ENCODE data around the gene FAM117B. TPM values are rescaled to one million over a fixed set of nuclear protein-coding genes. Genes with fewer than 3 reads are reported as not detected.

FAM117B gene
- total RNA-seq, 1 donor from 2014 or later = 2.1 TPM

DNA sequence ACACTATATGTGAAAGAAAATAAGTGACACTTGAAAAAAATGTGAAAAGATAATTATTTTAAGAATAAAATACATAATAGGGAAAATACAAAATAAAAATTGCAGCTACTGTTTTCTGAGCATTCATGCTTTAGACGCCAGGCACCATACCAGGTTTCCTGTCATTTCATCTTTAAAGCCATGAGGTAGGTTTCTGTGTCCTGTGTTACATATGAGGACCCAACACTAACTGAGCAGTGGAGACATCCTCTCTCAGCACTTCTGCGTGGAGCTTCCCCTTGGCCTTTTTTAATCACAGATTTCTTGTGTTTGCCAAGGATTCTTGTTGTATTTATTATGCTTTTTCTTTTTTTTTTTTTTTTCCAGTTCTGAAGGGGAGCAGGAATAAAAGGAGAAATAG is 117.3 kb downstream of the FAM117B start:
- Histone ChIP-seq H3K9me3 (ENCODE audit: control insufficient read depth in 3 of 3, low read length in 3 of 3) (no peaks in the 10 kb centered on the region), H3K4me1 (ENCODE audit: control insufficient read depth in 3 of 3, insufficient read depth in 3 of 3, low read length in 3 of 3) (no peaks in the 10 kb centered on the region), H3K27ac (ENCODE audit: low read depth, low read length) (no peak overlapping the region), H3K4me3 (ENCODE audit: low read length in 3 of 3) (no peak overlapping the region), H3K36me3 (ENCODE audit: control insufficient read depth in 3 of 3, insufficient read depth in 3 of 3, low read length in 3 of 3) (peaks cover under 1 to 1% (median under 1%) of the 10 kb centered on the region in 3 donors), H3K9ac (ENCODE audit: low read depth in 1 of 3, low read length in 3 of 3) (no peak overlapping the region), H3K27me3 (ENCODE audit: control insufficient read depth in 3 of 3, insufficient read depth in 3 of 3, low read length in 3 of 3) (no peaks in the 10 kb centered on the region)

- Histone ChIP-seq H3K4me3 (ENCODE audit: low read length in 3 of 3) (no peak overlapping the region), H3K27me3 (ENCODE audit: control insufficient read depth in 3 of 3, insufficient read depth in 3 of 3, low read length in 3 of 3) (no peaks in the 10 kb centered on the region), H3K36me3 (ENCODE audit: control insufficient read depth in 3 of 3, insufficient read depth in 3 of 3, low read length in 3 of 3) (peaks cover 7 to 9% (median 8%) of the 10 kb centered on the region in 3 donors), H3K4me1 (ENCODE audit: control insufficient read depth in 3 of 3, insufficient read depth in 3 of 3, low read length in 3 of 3) (no peaks in the 10 kb centered on the region), H3K9ac (ENCODE audit: low read depth in 1 of 3, low read length in 3 of 3) (no peak overlapping the region), H3K27ac (ENCODE audit: low read depth, low read length) (no peak overlapping the region), H3K9me3 (ENCODE audit: control insufficient read depth in 3 of 3, low read length in 3 of 3) (no peaks in the 10 kb centered on the region)
Observed at GRCh38 chr2:202754936-202755335, 120.2 kb downstream of the FAM117B start.

GRCh38 chr2:202756598-202756997 is 121.8 kb downstream of the FAM117B start:
- H3K27ac ChIP-seq (ENCODE audit: low read depth, low read length) = no peak overlapping the region
- H3K9me3 ChIP-seq (ENCODE audit: control insufficient read depth in 3 of 3, low read length in 3 of 3) = no peaks in the 10 kb centered on the region
- no peaks in the 10 kb centered on the region for H3K4me1 ChIP-seq (ENCODE audit: control insufficient read depth in 3 of 3, insufficient read depth in 3 of 3, low read length in 3 of 3)
- H3K9ac ChIP-seq (ENCODE audit: low read depth in 1 of 3, low read length in 3 of 3) = no peak overlapping the region
- peaks cover 7 to 13% (median 11%) of the 10 kb centered on the region in 3 donors for H3K36me3 ChIP-seq (ENCODE audit: control insufficient read depth in 3 of 3, insufficient read depth in 3 of 3, low read length in 3 of 3)
- H3K27me3 ChIP-seq (ENCODE audit: control insufficient read depth in 3 of 3, insufficient read depth in 3 of 3, low read length in 3 of 3) = no peaks in the 10 kb centered on the region
- no peak overlapping the region for H3K4me3 ChIP-seq (ENCODE audit: low read length in 3 of 3)

DNA sequence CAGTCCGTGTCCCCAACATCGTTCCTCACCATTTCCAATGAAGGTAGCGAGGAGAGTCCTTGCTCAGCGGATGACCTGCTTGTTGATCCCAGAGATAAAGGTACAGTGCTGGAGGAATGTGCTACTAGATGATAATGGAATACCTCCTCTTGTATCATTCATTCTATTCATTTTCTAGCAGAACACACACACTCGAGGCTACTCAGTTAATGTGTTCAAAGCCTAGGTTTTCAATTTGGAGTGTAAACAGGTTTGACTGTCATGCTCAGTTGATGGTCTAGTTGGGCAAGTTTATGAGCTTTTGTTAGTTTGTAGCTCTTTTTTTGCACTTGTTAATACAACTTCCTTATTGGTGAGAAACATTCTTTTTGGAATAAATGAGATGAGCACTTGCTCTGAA is 122.6 kb downstream of the FAM117B start:
- Histone ChIP-seq H3K27ac (ENCODE audit: low read depth, low read length) (no peak overlapping the region), H3K4me1 (ENCODE audit: control insufficient read depth in 3 of 3, insufficient read depth in 3 of 3, low read length in 3 of 3) (no peaks in the 10 kb centered on the region), H3K36me3 (ENCODE audit: control insufficient read depth in 3 of 3, insufficient read depth in 3 of 3, low read length in 3 of 3) (peaks cover 7 to 13% (median 11%) of the 10 kb centered on the region in 3 donors), H3K9ac (ENCODE audit: low read depth in 1 of 3, low read length in 3 of 3) (no peak overlapping the region), H3K27me3 (ENCODE audit: control insufficient read depth in 3 of 3, insufficient read depth in 3 of 3, low read length in 3 of 3) (no peaks in the 10 kb centered on the region), H3K4me3 (ENCODE audit: low read length in 3 of 3) (no peak overlapping the region), H3K9me3 (ENCODE audit: control insufficient read depth in 3 of 3, low read length in 3 of 3) (no peaks in the 10 kb centered on the region)

DNA sequence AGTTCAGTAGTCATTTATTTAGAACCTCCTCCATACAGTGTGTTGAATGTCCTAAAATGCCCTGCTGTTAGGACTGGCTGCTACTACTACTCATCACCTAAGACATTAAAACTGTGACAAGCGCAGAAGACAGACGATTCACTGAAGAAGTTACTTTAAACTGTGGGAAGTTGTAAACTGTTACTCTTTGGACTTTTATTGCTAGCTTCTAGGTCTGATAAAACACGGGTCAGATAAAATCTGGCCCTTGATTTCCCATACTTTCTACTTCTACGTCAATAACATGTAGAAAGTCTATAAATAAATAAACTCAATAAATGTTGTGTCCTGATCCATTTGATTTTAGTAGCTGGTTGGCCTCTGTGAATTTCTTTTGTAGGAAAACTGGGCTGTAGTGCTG is 123.4 kb downstream of the FAM117B start:
- no peaks in the 10 kb centered on the region for H3K9me3 ChIP-seq (ENCODE audit: control insufficient read depth in 3 of 3, low read length in 3 of 3)
- no peaks in the 10 kb centered on the region for H3K4me1 ChIP-seq (ENCODE audit: control insufficient read depth in 3 of 3, insufficient read depth in 3 of 3, low read length in 3 of 3)
- H3K36me3 ChIP-seq (ENCODE audit: control insufficient read depth in 3 of 3, insufficient read depth in 3 of 3, low read length in 3 of 3) = peaks cover 7 to 13% (median 11%) of the 10 kb centered on the region in 3 donors
- no peak overlapping the region for H3K27ac ChIP-seq (ENCODE audit: low read depth, low read length)
- H3K4me3 ChIP-seq (ENCODE audit: low read length in 3 of 3) = no peak overlapping the region
- no peak overlapping the region for H3K9ac ChIP-seq (ENCODE audit: low read depth in 1 of 3, low read length in 3 of 3)
- no peaks in the 10 kb centered on the region for H3K27me3 ChIP-seq (ENCODE audit: control insufficient read depth in 3 of 3, insufficient read depth in 3 of 3, low read length in 3 of 3)

GRCh38 chr2:202758604-202759003 is 123.8 kb downstream of the FAM117B start:
- no peak overlapping the region for H3K4me3 ChIP-seq (ENCODE audit: low read length in 3 of 3)
- H3K4me1 ChIP-seq (ENCODE audit: control insufficient read depth in 3 of 3, insufficient read depth in 3 of 3, low read length in 3 of 3) = no peaks in the 10 kb centered on the region
- no peaks in the 10 kb centered on the region for H3K27me3 ChIP-seq (ENCODE audit: control insufficient read depth in 3 of 3, insufficient read depth in 3 of 3, low read length in 3 of 3)
- peaks cover 7 to 13% (median 11%) of the 10 kb centered on the region in 3 donors for H3K36me3 ChIP-seq (ENCODE audit: control insufficient read depth in 3 of 3, insufficient read depth in 3 of 3, low read length in 3 of 3)
- no peaks in the 10 kb centered on the region for H3K9me3 ChIP-seq (ENCODE audit: control insufficient read depth in 3 of 3, low read length in 3 of 3)
- H3K27ac ChIP-seq (ENCODE audit: low read depth, low read length) = no peak overlapping the region
- no peak overlapping the region for H3K9ac ChIP-seq (ENCODE audit: low read depth in 1 of 3, low read length in 3 of 3)

DNA sequence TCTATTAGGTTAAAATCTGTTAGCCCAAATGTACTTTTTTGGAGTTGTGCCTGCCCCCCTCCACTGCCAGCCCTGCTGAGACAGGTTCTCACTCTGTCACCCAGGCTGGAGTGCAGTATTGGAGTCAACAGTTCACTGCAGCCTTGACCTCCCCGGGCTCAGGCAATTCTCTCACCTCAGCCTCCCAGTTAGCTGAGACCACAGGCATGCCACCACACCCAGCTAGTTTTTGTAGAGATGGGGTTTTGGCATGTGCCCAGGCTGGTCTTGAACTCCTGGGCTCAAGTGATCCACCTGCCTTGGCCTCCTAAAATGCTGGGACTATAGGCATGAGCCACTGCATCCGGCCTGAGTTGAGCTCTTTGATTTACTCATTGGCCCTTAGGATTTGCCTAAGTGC is 126.1 kb downstream of the FAM117B start:
- Histone ChIP-seq H3K4me3 (ENCODE audit: low read length in 3 of 3) (no peak overlapping the region), H3K4me1 (ENCODE audit: control insufficient read depth in 3 of 3, insufficient read depth in 3 of 3, low read length in 3 of 3) (no peaks in the 10 kb centered on the region), H3K27me3 (ENCODE audit: control insufficient read depth in 3 of 3, insufficient read depth in 3 of 3, low read length in 3 of 3) (no peaks in the 10 kb centered on the region), H3K27ac (ENCODE audit: low read depth, low read length) (no peak overlapping the region), H3K9me3 (ENCODE audit: control insufficient read depth in 3 of 3, low read length in 3 of 3) (no peaks in the 10 kb centered on the region), H3K36me3 (ENCODE audit: control insufficient read depth in 3 of 3, insufficient read depth in 3 of 3, low read length in 3 of 3) (peaks cover 13 to 21% (median 19%) of the 10 kb centered on the region in 3 donors), H3K9ac (ENCODE audit: low read depth in 1 of 3, low read length in 3 of 3) (no peak overlapping the region)

DNA sequence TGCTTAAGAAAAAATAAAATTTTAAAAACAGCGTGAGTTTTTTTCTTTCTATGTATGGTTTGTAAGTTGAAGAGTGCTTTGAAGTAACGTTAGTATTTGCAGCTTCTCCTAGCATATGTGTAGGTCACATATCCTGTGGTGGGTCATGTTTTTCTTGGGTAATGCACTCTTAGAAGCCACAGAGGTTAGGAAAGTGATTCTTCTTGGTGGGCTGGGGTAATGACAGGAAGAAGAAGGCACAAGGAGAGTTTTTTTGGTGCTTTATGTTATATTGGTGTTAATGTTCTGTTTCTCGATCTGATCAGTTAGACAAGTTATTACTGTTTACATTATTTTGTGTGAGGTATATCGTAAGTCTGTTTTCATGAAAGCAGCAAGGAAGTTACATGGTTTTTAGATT is 127.8 kb downstream of the FAM117B start:
- Histone ChIP-seq H3K4me3 (ENCODE audit: low read length in 3 of 3) (no peak overlapping the region), H3K27ac (ENCODE audit: low read depth, low read length) (no peak overlapping the region), H3K27me3 (ENCODE audit: control insufficient read depth in 3 of 3, insufficient read depth in 3 of 3, low read length in 3 of 3) (no peaks in the 10 kb centered on the region), H3K9me3 (ENCODE audit: control insufficient read depth in 3 of 3, low read length in 3 of 3) (no peaks in the 10 kb centered on the region), H3K4me1 (ENCODE audit: control insufficient read depth in 3 of 3, insufficient read depth in 3 of 3, low read length in 3 of 3) (no peaks in the 10 kb centered on the region), H3K9ac (ENCODE audit: low read depth in 1 of 3, low read length in 3 of 3) (no peak overlapping the region), H3K36me3 (ENCODE audit: control insufficient read depth in 3 of 3, insufficient read depth in 3 of 3, low read length in 3 of 3) (peaks cover 9 to 16% (median 14%) of the 10 kb centered on the region in 3 donors)

DNA sequence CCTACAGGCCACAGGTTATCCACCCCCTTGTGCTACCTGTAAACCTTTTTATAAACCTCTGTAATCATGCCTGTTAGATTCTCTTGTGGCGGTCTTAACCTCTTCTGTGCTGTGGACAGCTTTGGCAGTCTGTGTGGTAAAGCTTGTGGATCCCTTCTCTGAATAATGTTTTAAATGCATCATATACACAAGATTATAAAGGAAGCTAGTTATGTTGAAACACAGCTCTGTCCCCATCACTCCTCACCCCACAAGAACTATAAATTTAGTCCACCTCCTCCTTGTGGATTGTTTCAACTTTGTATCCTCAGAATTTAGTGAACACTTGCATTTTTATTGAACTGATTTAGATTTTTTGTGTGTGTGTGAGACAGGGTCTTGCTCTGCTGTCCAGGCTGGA is 129.1 kb downstream of the FAM117B start:
- no peak overlapping the region for H3K4me3 ChIP-seq (ENCODE audit: low read length in 3 of 3)
- no peaks in the 10 kb centered on the region for H3K9me3 ChIP-seq (ENCODE audit: control insufficient read depth in 3 of 3, low read length in 3 of 3)
- H3K27ac ChIP-seq (ENCODE audit: low read depth, low read length) = no peak overlapping the region
- peaks cover 7 to 16% (median 10%) of the 10 kb centered on the region in 3 donors for H3K36me3 ChIP-seq (ENCODE audit: control insufficient read depth in 3 of 3, insufficient read depth in 3 of 3, low read length in 3 of 3)
- H3K27me3 ChIP-seq (ENCODE audit: control insufficient read depth in 3 of 3, insufficient read depth in 3 of 3, low read length in 3 of 3) = no peaks in the 10 kb centered on the region
- no peaks in the 10 kb centered on the region for H3K4me1 ChIP-seq (ENCODE audit: control insufficient read depth in 3 of 3, insufficient read depth in 3 of 3, low read length in 3 of 3)
- no peak overlapping the region for H3K9ac ChIP-seq (ENCODE audit: low read depth in 1 of 3, low read length in 3 of 3)

DNA sequence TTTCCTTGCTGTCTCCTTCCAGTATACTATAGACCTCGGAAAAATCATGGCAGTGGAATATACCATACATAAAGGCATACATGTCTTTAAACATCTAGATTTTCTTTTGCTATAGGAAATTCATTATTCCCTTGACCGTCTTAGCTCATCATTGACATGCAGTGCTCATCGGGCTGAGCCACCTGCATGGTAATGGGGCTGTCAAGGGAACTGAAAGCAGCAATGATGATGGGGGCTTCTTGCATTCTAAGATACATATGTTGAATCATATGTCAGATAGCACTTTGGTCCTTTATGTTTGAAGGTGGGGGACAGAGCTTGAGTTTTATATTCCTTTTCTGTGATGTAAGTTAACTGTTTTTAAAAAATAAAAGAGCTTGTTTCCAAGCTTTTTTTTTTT is 130.2 kb downstream of the FAM117B start:
- Histone ChIP-seq H3K9ac (ENCODE audit: low read depth in 1 of 3, low read length in 3 of 3) (no peak overlapping the region), H3K9me3 (ENCODE audit: control insufficient read depth in 3 of 3, low read length in 3 of 3) (no peaks in the 10 kb centered on the region), H3K4me1 (ENCODE audit: control insufficient read depth in 3 of 3, insufficient read depth in 3 of 3, low read length in 3 of 3) (no peaks in the 10 kb centered on the region), H3K27ac (ENCODE audit: low read depth, low read length) (no peak overlapping the region), H3K27me3 (ENCODE audit: control insufficient read depth in 3 of 3, insufficient read depth in 3 of 3, low read length in 3 of 3) (no peaks in the 10 kb centered on the region), H3K4me3 (ENCODE audit: low read length in 3 of 3) (no peak overlapping the region), H3K36me3 (ENCODE audit: control insufficient read depth in 3 of 3, insufficient read depth in 3 of 3, low read length in 3 of 3) (peaks cover 7 to 13% (median 10%) of the 10 kb centered on the region in 3 donors)

- Histone ChIP-seq H3K4me1 (ENCODE audit: control insufficient read depth in 3 of 3, insufficient read depth in 3 of 3, low read length in 3 of 3) (no peaks in the 10 kb centered on the region), H3K9me3 (ENCODE audit: control insufficient read depth in 3 of 3, low read length in 3 of 3) (no peaks in the 10 kb centered on the region), H3K4me3 (ENCODE audit: low read length in 3 of 3) (no peak overlapping the region), H3K36me3 (ENCODE audit: control insufficient read depth in 3 of 3, insufficient read depth in 3 of 3, low read length in 3 of 3) (peaks cover 7 to 10% (median 7%) of the 10 kb centered on the region in 3 donors), H3K9ac (ENCODE audit: low read depth in 1 of 3, low read length in 3 of 3) (no peak overlapping the region), H3K27me3 (ENCODE audit: control insufficient read depth in 3 of 3, insufficient read depth in 3 of 3, low read length in 3 of 3) (no peaks in the 10 kb centered on the region), H3K27ac (ENCODE audit: low read depth, low read length) (no peak overlapping the region)
Observed at GRCh38 chr2:202765436-202765835, 130.7 kb downstream of the FAM117B start.

Measured in skeletal muscle tissue (tissue), 4 donors.